Heart left ventricle (tissue), 16 donors: ENCODE data around the gene SHISA9. TPM values are rescaled to one million over a fixed set of nuclear protein-coding genes. Genes with fewer than 3 reads are reported as not detected.

Experiments
- ATAC-seq, 4 donors: fragments of 200-7000 bp; cut with Tn5 transposase; one replicate each; pipeline ENCODE4 v1.9.1; 2020 to 2022; ENCODE audit warnings: moderate library complexity in 4 of 4, mild to moderate bottlenecking in 3 of 4, moderate number of reproducible peaks in 1 of 4
- DNase-seq, 5 donors: peaks; one replicate each; pipeline ENCODE4 v3.0.0-alpha.2; 2020
- H3K27ac ChIP-seq, 12 donors: fragments of 200-600 bp; sonication (generic) in 4 of 12; one replicate each; pipeline versions ENCODE4 v1.5.0 to v1.8.0; 2016 to 2022; ENCODE audit warnings: mild to moderate bottlenecking in 2 of 12
- H3K27me3 ChIP-seq, 9 donors: fragments of 200-600 bp; sonication (generic) in 2 of 9; one replicate each; pipeline versions ENCODE4 v1.5.1 to v1.8.0; 2016 to 2022; ENCODE audit warnings: mild to moderate bottlenecking in 3 of 9
- H3K36me3 ChIP-seq, 9 donors: fragments of 200-600 bp; sonication (generic) in 2 of 9; one replicate each; pipeline versions ENCODE4 v1.5.0 to v1.8.0; 2018 to 2022; ENCODE audit warnings: mild to moderate bottlenecking in 2 of 9
- H3K4me1 ChIP-seq, 12 donors: fragments of 200-600 bp; sonication (generic) in 4 of 12; one replicate each; pipeline versions ENCODE4 v1.5.0 to v1.8.0; 2016 to 2022; ENCODE audit warnings: mild to moderate bottlenecking in 3 of 12
- H3K4me3 ChIP-seq, 12 donors: fragments of 200-600 bp; sonication (generic) in 4 of 12; one replicate each; pipeline versions ENCODE4 v1.5.0 to v1.8.0; 2017 to 2022; ENCODE audit warnings: mild to moderate bottlenecking in 9 of 12, moderate library complexity in 4 of 12
- H3K9me3 ChIP-seq, 12 donors: fragments of 200-600 bp; sonication (generic) in 4 of 12; one replicate each; pipeline versions ENCODE4 v1.5.0 to v1.8.0; 2016 to 2022; ENCODE audit warnings: mild to moderate bottlenecking in 1 of 12
- POLR2A ChIP-seq, 2 donors: fragments of 450-650 bp; IDR thresholded peaks; one replicate each; pipeline ENCODE4 v1.6.1; 2017; ENCODE audit warnings: antibody characterized with exemption in 2 of 2, mild to moderate bottlenecking in 2 of 2, moderate library complexity in 2 of 2
- WGBS, 4 donors: extraction: QIAGEN DNeasy Blood & Tissue Kit in 2 of 4; methylation state at CpG; one replicate each; pipeline versions ENCODE4 v1.1.5 to v1.1.7; 2013 to 2018; 5-methylcytosine and 5-hydroxymethylcytosine counted together
- intact Hi-C, 10 donors: fragments of 100-400 bp; cut with DNase I; formaldehyde crosslinking; loops; one replicate each; pipeline versions ENCODE4 v1.11.1 to v1.14.2; 2022
- polyA plus RNA-seq, 2 donors: library from polyadenylated mRNA; stranded (reverse); fragments of 200-250 nt; gene quantifications; one replicate each; pipeline ENCODE4 v1.2.3, GENCODE V29; 2013
- total RNA-seq, 9 donors: library from RNA; depleted of rRNA in 2 of 9; stranded (reverse); fragments of >200 nt in 2 of 9; fragmentation: NEBNext Ultra II Directional in 3 of 9; extraction: Animal tissue kit (Norgen Biotek cat#: 25700) in 3 of 9; gene quantifications; one replicate each; pipeline versions ENCODE4 v1.1.0 to v1.2.4, GENCODE V29; 2016 to 2023
- TF ChIP-seq, protein P1 (sequence below), 12 donors: fragments of 200-600 bp; sonication (generic) in 4 of 12; IDR thresholded peaks; one replicate each; pipeline versions ENCODE4 v1.5.0 to v1.8.0; 2018 to 2022; ENCODE audit warnings: antibody characterized with exemption in 12 of 12, mild to moderate bottlenecking in 5 of 12
- donor health status: ischemic (EF 13 %, LVEDD 7.1; RV severe dilation, severe dysfunction).
- donor health status: healthy with polysubstance abuse.
- donor health status: DM: no; HTN: yes; CAD: no.
- donor health status: DM: no; HTN: no; CAD: no.
- donor health status: ischemic (EF 25% LVEDD 6.9; RV normal size, moderate dysfunction).
- donor health status: ischemic (EF 25% LVEDD 5.7; RV mildly dilated, moderate dysfunction).
- donor health status: healthy.
- donor health status: DM: yes; HTN: yes; CAD: no.
- donor health status: ischemic (EF 35%, LVEDD 5.7; RV mildly dilated, moderate dysfunction).
- donor health status: nonischemic (EF 11% LVEDD 7.7; RV severe dilation, severe dysfunction).
- donor health status: DM: yes; HTN: yes; CAD: no.
- donor health status: PGD.
- donor health status: ischemic (EF 29% LVEDD 5.4; RV normal size, mild dysfunction).
- donor health status: nonischemic (EF 23%, LVEDD 6.1; RV moderate dilation, normal function).

Gene SHISA9
- total and polyA plus RNA-seq, 11 donors, result 0.08 to 0.83 (median 0.24) TPM; not detected in 1

DNA sequence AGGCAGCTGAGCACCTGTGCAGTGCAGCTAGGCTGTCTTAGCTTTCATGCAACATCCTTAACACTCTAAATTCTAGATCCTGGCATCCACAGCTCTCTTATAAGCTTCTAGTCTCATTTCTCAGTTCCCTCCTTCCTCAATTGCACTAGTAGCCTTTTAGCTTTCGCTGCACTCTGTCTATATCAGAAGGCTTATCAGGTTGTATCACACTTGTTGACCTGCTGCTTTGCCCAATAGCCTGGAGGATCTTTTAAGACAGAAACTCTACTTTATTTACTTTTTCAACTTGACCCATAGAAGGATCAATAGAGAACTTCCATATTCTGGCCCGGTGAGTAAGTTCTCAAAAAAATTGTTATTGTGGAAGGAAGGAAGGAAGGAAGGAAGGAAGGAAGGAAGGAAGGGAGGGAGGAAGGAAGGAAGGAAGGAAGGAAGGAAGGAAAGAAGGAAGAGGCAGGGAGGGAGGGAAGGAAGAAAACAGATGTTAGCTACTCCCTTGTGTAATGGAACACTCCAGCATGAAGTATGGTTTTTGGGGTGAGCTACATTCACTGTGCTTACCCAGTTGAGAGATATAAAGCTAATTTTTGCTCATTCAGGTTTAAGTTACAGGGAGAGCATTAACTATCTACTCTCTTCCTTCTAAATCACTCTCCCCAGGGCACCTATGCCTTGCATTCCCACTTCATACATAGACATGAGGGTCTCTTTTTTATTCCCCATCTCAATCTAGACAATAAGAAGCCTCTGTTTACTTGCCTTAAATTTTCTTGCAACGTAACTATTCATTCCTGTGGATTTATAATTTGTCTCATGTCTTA is 361.1 kb downstream of the SHISA9 start:
- Histone ChIP-seq H3K9me3 (peaks cover 0 to 15% (median 0%) of the 10 kb centered on the region in 12 donors), H3K4me3 (no peak overlapping the region), H3K27ac (no peak overlapping the region), H3K4me1 (no peaks in the 10 kb centered on the region), H3K27me3 (no peaks in the 10 kb centered on the region), H3K36me3 (no peaks in the 10 kb centered on the region)
- 64 to 77% (median 76%) methylated on average over 3 of the region's 3 CpGs for WGBS, 4 donors
- no peak for TF ChIP-seq POLR2A (IDR thresholded peaks at IDR 0.05)
- TF ChIP-seq, protein P1, sequence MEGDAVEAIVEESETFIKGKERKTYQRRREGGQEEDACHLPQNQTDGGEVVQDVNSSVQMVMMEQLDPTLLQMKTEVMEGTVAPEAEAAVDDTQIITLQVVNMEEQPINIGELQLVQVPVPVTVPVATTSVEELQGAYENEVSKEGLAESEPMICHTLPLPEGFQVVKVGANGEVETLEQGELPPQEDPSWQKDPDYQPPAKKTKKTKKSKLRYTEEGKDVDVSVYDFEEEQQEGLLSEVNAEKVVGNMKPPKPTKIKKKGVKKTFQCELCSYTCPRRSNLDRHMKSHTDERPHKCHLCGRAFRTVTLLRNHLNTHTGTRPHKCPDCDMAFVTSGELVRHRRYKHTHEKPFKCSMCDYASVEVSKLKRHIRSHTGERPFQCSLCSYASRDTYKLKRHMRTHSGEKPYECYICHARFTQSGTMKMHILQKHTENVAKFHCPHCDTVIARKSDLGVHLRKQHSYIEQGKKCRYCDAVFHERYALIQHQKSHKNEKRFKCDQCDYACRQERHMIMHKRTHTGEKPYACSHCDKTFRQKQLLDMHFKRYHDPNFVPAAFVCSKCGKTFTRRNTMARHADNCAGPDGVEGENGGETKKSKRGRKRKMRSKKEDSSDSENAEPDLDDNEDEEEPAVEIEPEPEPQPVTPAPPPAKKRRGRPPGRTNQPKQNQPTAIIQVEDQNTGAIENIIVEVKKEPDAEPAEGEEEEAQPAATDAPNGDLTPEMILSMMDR (IDR thresholded peaks at IDR 0.05), result no peak
- no peak for ATAC-seq
- intact Hi-C loops, result no loop called here
- DNase-seq, result no peak

- DNase-seq (no peak), ATAC-seq (no peak)
- Histone ChIP-seq H3K4me3 (no peak overlapping the region), H3K36me3 (no peaks in the 10 kb centered on the region), H3K27ac (no peak overlapping the region), H3K4me1 (no peaks in the 10 kb centered on the region), H3K27me3 (peaks cover 0 to 12% (median 0%) of the 10 kb centered on the region in 9 donors), H3K9me3 (peaks cover 0 to 6% (median 0%) of the 10 kb centered on the region in 12 donors)
- WGBS, 4 donors, result 76 to 78% (median 77%) methylated on average over 4 of the region's 4 CpGs
- TF ChIP-seq POLR2A (IDR thresholded peaks at IDR 0.05), result no peak
- TF ChIP-seq, protein P1 (IDR thresholded peaks at IDR 0.05), result no peak
- intact Hi-C loops, result no loop called here
Observed at GRCh38 chr16:13264749-13265552, 363.6 kb downstream of the SHISA9 start.

DNA sequence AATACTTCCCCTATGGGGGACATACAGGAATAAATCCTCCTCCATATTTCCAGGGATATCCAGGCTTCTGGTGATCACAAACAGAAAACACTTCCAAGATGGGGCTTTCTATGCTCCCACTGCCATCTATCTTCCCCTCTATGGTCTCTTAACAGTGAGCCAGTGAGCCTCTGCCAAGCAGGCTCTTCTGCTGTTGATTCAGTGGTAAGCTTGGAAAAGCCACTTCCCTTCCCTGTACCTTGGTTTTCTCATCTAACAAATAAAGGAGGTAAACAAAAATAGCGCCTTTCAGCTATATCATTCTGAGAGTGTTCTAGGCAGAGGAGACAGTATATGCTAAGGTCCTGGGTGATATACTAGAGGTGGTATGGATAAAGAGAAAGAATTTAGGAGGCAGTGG is 368.0 kb downstream of the SHISA9 start:
- Histone ChIP-seq H3K4me3 (no peak overlapping the region), H3K9me3 (no peaks in the 10 kb centered on the region), H3K4me1 (no peaks in the 10 kb centered on the region), H3K27ac (no peak overlapping the region), H3K36me3 (no peaks in the 10 kb centered on the region), H3K27me3 (peaks cover 0 to 17% (median 0%) of the 10 kb centered on the region in 9 donors)
- WGBS, 4 donors, result 84 to 93% (median 90%) methylated on average over 1 of the region's 1 CpG
- TF ChIP-seq POLR2A (IDR thresholded peaks at IDR 0.05), result no peak
- TF ChIP-seq, protein P1 (IDR thresholded peaks at IDR 0.05), result no peak
- ATAC-seq (no peak), DNase-seq (no peak)
- intact Hi-C loops, result no loop called here
